Measurements from ENCODE around the gene KCNJ2. TPM values are rescaled to one million over a fixed set of nuclear protein-coding genes. Genes with fewer than 3 reads are reported as not detected.
A peak's percentile ranks its signal among the peaks of the same experiment; 100 is the strongest.

KCNJ2 gene
- total and polyA plus RNA-seq, 4 donors: 0.75 to 5.1 (median 3.1) TPM; not detected in 1

DNA sequence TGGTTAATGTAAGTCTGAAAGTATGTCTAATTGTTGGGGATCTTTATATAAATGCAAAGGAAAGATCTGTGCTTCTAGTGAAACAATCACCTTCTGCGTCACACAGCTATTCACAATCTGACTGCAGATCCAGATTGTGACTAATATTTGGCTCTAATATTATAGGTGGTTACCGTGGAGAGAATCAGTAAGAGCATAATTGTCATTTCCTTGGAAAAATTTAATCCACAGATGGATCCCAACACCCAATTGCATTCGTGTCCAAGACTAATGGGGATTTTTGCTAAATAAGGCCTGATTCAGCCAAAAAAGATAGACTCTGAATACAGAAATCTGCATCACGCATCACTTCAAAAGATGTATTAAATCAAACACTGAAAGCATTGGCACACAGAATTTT, 2.7 kb upstream of the KCNJ2 start:
- no peak overlapping the region for H3K4me3 ChIP-seq (ENCODE audit: low read length in 2 of 2)
- no peaks in the 10 kb centered on the region for H3K4me1 ChIP-seq (ENCODE audit: control insufficient read depth in 1 of 2, insufficient read depth in 2 of 2, low read length in 2 of 2)
- ATAC-seq (ENCODE audit: low FRiP score) (no peak), DNase-seq (no peak)
- intact Hi-C loops (cut with DNase I): no loop called here
- H3K27me3 ChIP-seq (ENCODE audit: control insufficient read depth in 1 of 2, insufficient read depth in 2 of 2, low read length in 1 of 2): no peaks in the 10 kb centered on the region
- H3K9me3 ChIP-seq (ENCODE audit: control insufficient read depth, low read length): no peaks in the 10 kb centered on the region
- WGBS, 2 donors: 88% methylated on average over 4 of the region's 4 CpGs
- H3K36me3 ChIP-seq (ENCODE audit: control insufficient read depth in 1 of 2, insufficient read depth in 2 of 2, low read length in 1 of 2): no peaks in the 10 kb centered on the region
- H3K27ac ChIP-seq (ENCODE audit: low read depth in 1 of 2, low read length in 2 of 2): no peak overlapping the region

DNA sequence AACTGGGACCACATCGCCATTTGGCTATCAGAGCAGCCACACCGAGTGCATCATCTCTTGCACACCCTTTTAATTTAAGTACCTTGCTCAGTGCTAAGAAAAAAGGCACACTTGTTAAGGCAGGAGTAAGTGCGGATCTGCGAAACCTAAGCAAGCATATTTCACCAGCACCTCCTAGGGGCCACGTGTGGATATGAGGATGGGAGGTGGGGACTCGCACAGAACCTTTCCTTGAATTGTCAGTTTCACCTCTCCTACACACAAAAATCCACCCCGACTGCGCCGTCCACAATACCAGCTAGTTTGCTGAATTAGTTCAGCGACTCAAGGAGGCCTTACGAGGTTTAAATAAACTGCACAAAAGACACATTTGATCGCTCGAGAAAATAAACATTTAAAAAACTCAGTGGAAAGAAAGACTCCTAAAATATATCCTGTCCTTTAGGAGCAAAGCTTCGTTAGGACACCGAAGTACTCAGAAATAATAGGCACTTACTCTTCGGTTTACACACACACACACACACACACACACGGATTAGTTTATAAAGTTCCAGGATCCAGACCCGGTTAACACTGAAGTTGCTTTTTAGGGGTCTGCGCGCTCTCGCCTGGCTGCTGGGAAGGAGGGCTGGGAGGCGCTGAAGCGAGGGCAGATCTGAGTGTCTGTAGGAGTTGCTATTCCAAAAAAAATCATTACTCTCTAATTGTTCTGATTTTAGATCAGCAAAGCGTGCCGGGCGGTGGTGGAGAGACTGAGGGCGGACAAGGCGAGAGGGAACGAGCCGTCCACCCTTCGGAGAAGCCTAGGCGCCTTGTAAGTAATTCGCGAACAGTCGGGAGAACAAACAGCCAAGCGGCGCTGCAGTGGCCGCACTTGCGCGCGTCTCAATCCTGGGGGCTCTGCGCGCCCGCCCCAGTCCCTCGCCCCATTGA, 1.0 kb upstream of the KCNJ2 start:
- no peaks in the 10 kb centered on the region for H3K27me3 ChIP-seq (ENCODE audit: control insufficient read depth in 1 of 2, insufficient read depth in 2 of 2, low read length in 1 of 2)
- no peaks in the 10 kb centered on the region for H3K9me3 ChIP-seq (ENCODE audit: control insufficient read depth, low read length)
- WGBS, 2 donors: 2 to 3% methylated on average over 45 of the region's 45 CpGs
- H3K4me3 ChIP-seq (ENCODE audit: low read length in 2 of 2): peak overlapping the region; percentile 28 to 67
- H3K27ac ChIP-seq (ENCODE audit: low read depth in 1 of 2, low read length in 2 of 2): peak overlapping the region in 1 of 2 donors; percentile 22
- H3K36me3 ChIP-seq (ENCODE audit: control insufficient read depth in 1 of 2, insufficient read depth in 2 of 2, low read length in 1 of 2): no peaks in the 10 kb centered on the region
- peak; percentile 64 for ATAC-seq (ENCODE audit: low FRiP score)
- peak; percentile 60 to 65 for DNase-seq
- intact Hi-C loops (cut with DNase I): no loop called here
- H3K4me1 ChIP-seq (ENCODE audit: control insufficient read depth in 1 of 2, insufficient read depth in 2 of 2, low read length in 2 of 2): no peaks in the 10 kb centered on the region

- DNase-seq: no peak
Observed at GRCh38 chr17:70169709-70170597, 621 bp downstream of the KCNJ2 start.

GRCh38 chr17:70171159-70171558, 1.8 kb downstream of the KCNJ2 start:
- ATAC-seq (ENCODE audit: low FRiP score) (no peak), DNase-seq (no peak)
- H3K9me3 ChIP-seq (ENCODE audit: control insufficient read depth, low read length): peaks cover 4% of the 10 kb centered on the region
- H3K4me3 ChIP-seq (ENCODE audit: low read length in 2 of 2): no peak overlapping the region
- no peaks in the 10 kb centered on the region for H3K27me3 ChIP-seq (ENCODE audit: control insufficient read depth in 1 of 2, insufficient read depth in 2 of 2, low read length in 1 of 2)
- 33 to 39% methylated on average over 5 of the region's 5 CpGs for WGBS, 2 donors
- H3K27ac ChIP-seq (ENCODE audit: low read depth in 1 of 2, low read length in 2 of 2): no peak overlapping the region
- intact Hi-C loops (cut with DNase I): no loop called here
- H3K36me3 ChIP-seq (ENCODE audit: control insufficient read depth in 1 of 2, insufficient read depth in 2 of 2, low read length in 1 of 2): no peaks in the 10 kb centered on the region
- no peaks in the 10 kb centered on the region for H3K4me1 ChIP-seq (ENCODE audit: control insufficient read depth in 1 of 2, insufficient read depth in 2 of 2, low read length in 2 of 2)

More at GRCh38 chr17:70169709-70170597, 621 bp downstream of the KCNJ2 start:
- ATAC-seq (ENCODE audit: low FRiP score): peak; percentile 52
- Histone ChIP-seq H3K27me3 (ENCODE audit: control insufficient read depth in 1 of 2, insufficient read depth in 2 of 2, low read length in 1 of 2) (no peaks in the 10 kb centered on the region), H3K27ac (ENCODE audit: low read depth in 1 of 2, low read length in 2 of 2) (no peak overlapping the region), H3K36me3 (ENCODE audit: control insufficient read depth in 1 of 2, insufficient read depth in 2 of 2, low read length in 1 of 2) (no peaks in the 10 kb centered on the region), H3K9me3 (ENCODE audit: control insufficient read depth, low read length) (no peaks in the 10 kb centered on the region), H3K4me1 (ENCODE audit: control insufficient read depth in 1 of 2, insufficient read depth in 2 of 2, low read length in 2 of 2) (no peaks in the 10 kb centered on the region), H3K4me3 (ENCODE audit: low read length in 2 of 2) (peak overlapping the region; percentile 67 to 71)
- intact Hi-C loops (cut with DNase I): no loop called here
- 9 to 10% methylated on average over 24 of the region's 24 CpGs for WGBS, 2 donors

- H3K4me1 ChIP-seq (ENCODE audit: control insufficient read depth in 1 of 2, insufficient read depth in 2 of 2, low read length in 2 of 2): no peaks in the 10 kb centered on the region
- DNase-seq: no peak
- intact Hi-C loops (cut with DNase I): no loop called here
- no peak for ATAC-seq (ENCODE audit: low FRiP score)
- no peaks in the 10 kb centered on the region for H3K27me3 ChIP-seq (ENCODE audit: control insufficient read depth in 1 of 2, insufficient read depth in 2 of 2, low read length in 1 of 2)
- peaks cover 4% of the 10 kb centered on the region for H3K9me3 ChIP-seq (ENCODE audit: control insufficient read depth, low read length)
- no peaks in the 10 kb centered on the region for H3K36me3 ChIP-seq (ENCODE audit: control insufficient read depth in 1 of 2, insufficient read depth in 2 of 2, low read length in 1 of 2)
- H3K4me3 ChIP-seq (ENCODE audit: low read length in 2 of 2): no peak overlapping the region
- no peak overlapping the region for H3K27ac ChIP-seq (ENCODE audit: low read depth in 1 of 2, low read length in 2 of 2)
- 78 to 81% methylated on average over 2 of the region's 2 CpGs for WGBS, 2 donors
Observed at GRCh38 chr17:70172449-70172848, 3.1 kb downstream of the KCNJ2 start.

GRCh38 chr17:70172923-70173322, 3.6 kb downstream of the KCNJ2 start:
- no peak for DNase-seq
- H3K27me3 ChIP-seq (ENCODE audit: control insufficient read depth in 1 of 2, insufficient read depth in 2 of 2, low read length in 1 of 2): no peaks in the 10 kb centered on the region
- H3K4me1 ChIP-seq (ENCODE audit: control insufficient read depth in 1 of 2, insufficient read depth in 2 of 2, low read length in 2 of 2): no peaks in the 10 kb centered on the region
- no peak for ATAC-seq (ENCODE audit: low FRiP score)
- no peak overlapping the region for H3K4me3 ChIP-seq (ENCODE audit: low read length in 2 of 2)
- H3K27ac ChIP-seq (ENCODE audit: low read depth in 1 of 2, low read length in 2 of 2): no peak overlapping the region
- intact Hi-C loops (cut with DNase I): no loop called here
- 88 to 91% methylated on average over 2 of the region's 2 CpGs for WGBS, 2 donors
- H3K36me3 ChIP-seq (ENCODE audit: control insufficient read depth in 1 of 2, insufficient read depth in 2 of 2, low read length in 1 of 2): no peaks in the 10 kb centered on the region
- H3K9me3 ChIP-seq (ENCODE audit: control insufficient read depth, low read length): peaks cover 4% of the 10 kb centered on the region

DNA sequence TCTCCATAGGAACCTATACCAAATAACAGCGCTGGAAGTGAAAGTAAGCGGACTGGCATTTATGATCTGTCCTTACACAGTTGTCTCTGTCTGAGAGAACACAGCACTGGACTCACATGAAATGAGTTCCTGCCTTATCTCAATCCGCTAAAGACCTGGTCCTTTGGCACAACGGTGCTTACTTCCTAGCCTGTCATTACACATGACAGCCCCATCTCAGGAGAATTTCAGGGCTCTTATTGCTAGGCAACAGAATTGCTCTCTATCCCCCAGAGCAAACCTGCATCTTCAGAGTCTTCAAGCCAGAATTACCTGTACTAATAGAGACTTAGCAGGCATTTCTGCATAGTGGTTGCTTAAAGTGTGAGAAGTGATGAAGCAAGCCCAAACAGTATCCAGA, 4.3 kb downstream of the KCNJ2 start:
- H3K4me3 ChIP-seq (ENCODE audit: low read length in 2 of 2): no peak overlapping the region
- intact Hi-C loops (cut with DNase I): no loop called here
- no peaks in the 10 kb centered on the region for H3K36me3 ChIP-seq (ENCODE audit: control insufficient read depth in 1 of 2, insufficient read depth in 2 of 2, low read length in 1 of 2)
- DNase-seq (no peak), ATAC-seq (ENCODE audit: low FRiP score) (no peak)
- H3K4me1 ChIP-seq (ENCODE audit: control insufficient read depth in 1 of 2, insufficient read depth in 2 of 2, low read length in 2 of 2): no peaks in the 10 kb centered on the region
- peaks cover 4% of the 10 kb centered on the region for H3K9me3 ChIP-seq (ENCODE audit: control insufficient read depth, low read length)
- no peaks in the 10 kb centered on the region for H3K27me3 ChIP-seq (ENCODE audit: control insufficient read depth in 1 of 2, insufficient read depth in 2 of 2, low read length in 1 of 2)
- H3K27ac ChIP-seq (ENCODE audit: low read depth in 1 of 2, low read length in 2 of 2): no peak overlapping the region
- 61 to 71% methylated on average over 4 of the region's 4 CpGs for WGBS, 2 donors

DNA sequence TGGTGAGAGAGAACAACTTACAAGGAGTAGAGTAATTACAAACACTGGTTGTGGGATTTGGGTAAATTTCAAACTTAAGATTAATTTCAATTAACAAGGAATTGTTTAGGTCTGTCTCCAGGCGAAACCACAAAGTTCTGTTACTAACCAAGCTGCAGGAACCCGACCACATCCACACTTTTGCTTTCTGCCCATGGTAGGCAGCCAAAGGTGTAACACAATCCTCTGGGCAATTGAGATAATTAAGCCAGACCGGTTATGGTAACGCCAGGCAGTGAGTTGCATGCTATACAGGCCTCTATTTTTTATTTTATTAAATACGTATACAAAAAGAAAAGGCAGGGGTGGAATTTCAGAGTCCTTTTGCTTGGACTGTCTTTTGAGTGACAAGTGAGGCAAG, 12.0 kb downstream of the KCNJ2 start:
- H3K36me3 ChIP-seq (ENCODE audit: control insufficient read depth in 1 of 2, insufficient read depth in 2 of 2, low read length in 1 of 2): no peaks in the 10 kb centered on the region
- no peaks in the 10 kb centered on the region for H3K4me1 ChIP-seq (ENCODE audit: control insufficient read depth in 1 of 2, insufficient read depth in 2 of 2, low read length in 2 of 2)
- no peak for DNase-seq
- H3K9me3 ChIP-seq (ENCODE audit: control insufficient read depth, low read length): no peaks in the 10 kb centered on the region
- ATAC-seq (ENCODE audit: low FRiP score): no peak
- H3K27ac ChIP-seq (ENCODE audit: low read depth in 1 of 2, low read length in 2 of 2): no peak overlapping the region
- 80 to 81% methylated on average over 5 of the region's 5 CpGs for WGBS, 2 donors
- H3K4me3 ChIP-seq (ENCODE audit: low read length in 2 of 2): no peak overlapping the region
- intact Hi-C loops (cut with DNase I): no loop called here
- no peaks in the 10 kb centered on the region for H3K27me3 ChIP-seq (ENCODE audit: control insufficient read depth in 1 of 2, insufficient read depth in 2 of 2, low read length in 1 of 2)

Measured in aorta (tissue), 5 donors.